Prostate gland (tissue), 2 donors: ENCODE results near the gene RPL18.

ENCODE experiments used
- POLR2A ChIP-seq: fragments of 450-650 bp; IDR thresholded peaks from one replicate; pipeline ENCODE4 v1.6.1; 2016; ENCODE audit warnings: antibody characterized with exemption, mild to moderate bottlenecking
- TF ChIP-seq, protein P1 (sequence below), 4 experiments: fragments of 200-600 bp in 2 of 4; fragments of 450-650 bp in 2 of 4; sonication (generic) in 2 of 4; IDR thresholded peaks; 1 replicate in 3 of 4; 2 replicates in 1 of 4; pipeline ENCODE4 v1.5.1; 2016 to 2019; ENCODE audit warnings: antibody characterized with exemption in 4 of 4, mild to moderate bottlenecking in 2 of 4, moderate library complexity in 2 of 4

DNA sequence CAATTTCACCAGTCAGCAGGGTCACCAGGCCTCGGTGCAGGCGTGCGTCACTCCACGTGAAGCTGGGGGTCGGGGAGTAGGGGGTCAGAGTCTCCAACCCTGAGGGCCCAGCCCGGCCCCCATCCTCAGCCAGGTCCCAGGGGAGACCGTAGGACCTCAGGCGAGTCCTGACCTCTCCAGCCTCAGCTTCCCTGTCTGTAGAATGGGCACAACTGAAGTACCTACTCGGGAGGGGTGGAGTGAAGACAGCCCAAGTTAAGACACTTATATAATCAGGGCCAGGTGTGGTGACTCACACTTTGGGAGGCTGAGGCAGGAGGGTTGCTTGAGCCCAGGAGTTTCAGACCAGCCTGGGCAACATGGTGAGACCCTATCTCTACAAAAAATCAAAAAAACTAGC, 15.1 kb downstream of the RPL18 start:
- TF ChIP-seq, protein P1, sequence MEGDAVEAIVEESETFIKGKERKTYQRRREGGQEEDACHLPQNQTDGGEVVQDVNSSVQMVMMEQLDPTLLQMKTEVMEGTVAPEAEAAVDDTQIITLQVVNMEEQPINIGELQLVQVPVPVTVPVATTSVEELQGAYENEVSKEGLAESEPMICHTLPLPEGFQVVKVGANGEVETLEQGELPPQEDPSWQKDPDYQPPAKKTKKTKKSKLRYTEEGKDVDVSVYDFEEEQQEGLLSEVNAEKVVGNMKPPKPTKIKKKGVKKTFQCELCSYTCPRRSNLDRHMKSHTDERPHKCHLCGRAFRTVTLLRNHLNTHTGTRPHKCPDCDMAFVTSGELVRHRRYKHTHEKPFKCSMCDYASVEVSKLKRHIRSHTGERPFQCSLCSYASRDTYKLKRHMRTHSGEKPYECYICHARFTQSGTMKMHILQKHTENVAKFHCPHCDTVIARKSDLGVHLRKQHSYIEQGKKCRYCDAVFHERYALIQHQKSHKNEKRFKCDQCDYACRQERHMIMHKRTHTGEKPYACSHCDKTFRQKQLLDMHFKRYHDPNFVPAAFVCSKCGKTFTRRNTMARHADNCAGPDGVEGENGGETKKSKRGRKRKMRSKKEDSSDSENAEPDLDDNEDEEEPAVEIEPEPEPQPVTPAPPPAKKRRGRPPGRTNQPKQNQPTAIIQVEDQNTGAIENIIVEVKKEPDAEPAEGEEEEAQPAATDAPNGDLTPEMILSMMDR (IDR thresholded peaks at IDR 0.05), result no peak
- no peak for TF ChIP-seq POLR2A
